Vein endothelial cell (primary cell): ENCODE data around the gene SCYGR4. TPM values are rescaled to one million over a fixed set of nuclear protein-coding genes. Genes with fewer than 3 reads are reported as not detected.

Source experiments
- total RNA-seq: library from RNA; depleted of rRNA; stranded (reverse); fragments of >200 nt; gene quantifications from 2 replicates; pipeline ENCODE4 v1.2.3, GENCODE V29; 2012

SCYGR4 gene
- total RNA-seq: not detected in 2 replicates

GRCh38 chr2:227617316-227618230 is at the start of gene SCYGR4:
Gene SCYGR4, plus strand, starts transcription at chr2:227617498. Its CDS starts 0 bp downstream, at chr2:227617498.

GRCh38 chr2:227598835-227599503 is 18.3 kb upstream of the SCYGR4 start, which contains the start of gene SCYGR2:
Gene SCYGR2, plus strand, starts transcription at chr2:227598893. Its CDS starts 0 bp downstream, at chr2:227598893.

GRCh38 chr2:227614740-227615139 is 2.6 kb upstream of the SCYGR4 start, which contains the start of gene SCYGR3:
Gene SCYGR3, minus strand, starts transcription at chr2:227614840. Its CDS starts 0 bp downstream, at chr2:227614840.

GRCh38 chr2:227666631-227667170 is 49.4 kb downstream of the SCYGR4 start, which contains the start of gene SCYGR5:
Gene SCYGR5, plus strand, starts transcription at chr2:227666804. Its CDS starts 0 bp downstream, at chr2:227666804.

Other genes starting within 250 kb of the SCYGR4 start
- gene TM4SF20, start 238.2 kb upstream of the SCYGR4 start, total RNA-seq: not detected in 2 replicates
- not detected in 2 replicates for gene SCYGR1, start 229.5 kb upstream of the SCYGR4 start, total RNA-seq
- gene AGFG1, start 145.3 kb upstream of the SCYGR4 start, total RNA-seq: 76.1 and 117 TPM in 2 replicates
- gene SCYGR2, start 18.6 kb upstream of the SCYGR4 start, total RNA-seq: not detected in 2 replicates
- gene SCYGR3, start 2.7 kb upstream of the SCYGR4 start, total RNA-seq: not detected in 2 replicates
- gene SCYGR5, start 49.3 kb downstream of the SCYGR4 start, total RNA-seq: not detected in 2 replicates
- 0.33 TPM in 1 of 2 replicates, not detected in the other for gene SLC19A3, start 100.5 kb downstream of the SCYGR4 start, total RNA-seq
- gene SCYGR6, start 107.3 kb downstream of the SCYGR4 start, total RNA-seq: not detected in 2 replicates
- gene SCYGR7, start 110.8 kb downstream of the SCYGR4 start, total RNA-seq: not detected in 2 replicates
- gene SCYGR8, start 128.4 kb downstream of the SCYGR4 start, total RNA-seq: not detected in 2 replicates
- 0.98 and 1.4 TPM in 2 replicates for gene CCL20, start 196.3 kb downstream of the SCYGR4 start, total RNA-seq